ENCODE measurements around the gene RELN. TPM values are rescaled to one million over a fixed set of nuclear protein-coding genes. Genes with fewer than 3 reads are reported as not detected.

The RELN gene
- total RNA-seq, 2 donors from 2014 or later: not detected

DNA sequence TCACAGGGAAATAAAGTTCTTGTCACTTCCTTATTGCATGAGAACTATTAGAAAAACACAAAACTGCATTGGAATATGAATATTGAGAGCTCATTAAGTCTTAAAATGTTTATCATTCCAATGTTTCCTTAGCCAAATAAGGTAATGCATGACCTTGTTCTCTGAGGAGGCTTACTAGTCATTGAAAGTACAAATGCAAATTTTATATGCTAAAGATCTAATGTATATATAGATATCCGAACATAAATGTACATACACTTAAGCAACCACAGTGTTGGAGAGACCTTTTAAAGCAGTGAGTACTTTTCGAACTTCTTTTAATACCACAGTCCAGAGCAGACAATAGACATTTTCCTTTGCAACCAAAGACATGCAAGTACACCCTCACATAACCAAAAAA is 96.1 kb downstream of the RELN start:
- ATAC-seq (no peak), DNase-seq (no peak)
- no peaks in the 10 kb centered on the region for H3K9me3 ChIP-seq (ENCODE audit: control insufficient read depth, low read length, poor library complexity, severe bottlenecking)
- no peaks in the 10 kb centered on the region for H3K36me3 Mint-ChIP-seq (ENCODE audit: low read depth)
- H3K4me3 Mint-ChIP-seq: no peak overlapping the region
- H3K4me1 Mint-ChIP-seq: no peaks in the 10 kb centered on the region
- no peaks in the 10 kb centered on the region for H3K27me3 Mint-ChIP-seq
- no peak overlapping the region for H3K27ac Mint-ChIP-seq

DNA sequence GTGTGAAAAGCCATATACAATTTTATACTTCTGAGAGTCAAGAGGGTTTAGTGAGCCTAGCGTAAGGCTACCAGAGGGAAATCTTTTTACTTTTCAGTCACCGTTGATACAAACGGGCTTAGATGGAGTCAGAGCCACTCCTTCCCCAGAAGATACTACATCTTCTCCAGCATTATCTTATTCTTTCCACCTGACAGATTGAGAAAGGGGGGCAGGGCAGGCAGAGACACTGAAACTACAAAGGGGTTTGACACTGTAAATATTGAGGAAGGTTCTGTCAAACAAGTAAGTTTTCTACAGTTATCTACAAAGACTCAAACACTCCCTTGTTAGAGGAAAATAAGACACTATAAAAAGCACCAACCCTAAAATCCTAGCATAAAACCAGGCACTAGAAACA is 100.0 kb downstream of the RELN start:
- H3K27me3 Mint-ChIP-seq: no peaks in the 10 kb centered on the region
- no peaks in the 10 kb centered on the region for H3K9me3 ChIP-seq (ENCODE audit: control insufficient read depth, low read length, poor library complexity, severe bottlenecking)
- ATAC-seq (no peak), DNase-seq (no peak)
- H3K4me1 Mint-ChIP-seq: no peaks in the 10 kb centered on the region
- H3K36me3 Mint-ChIP-seq (ENCODE audit: low read depth): no peaks in the 10 kb centered on the region
- H3K4me3 Mint-ChIP-seq: no peak overlapping the region
- H3K27ac Mint-ChIP-seq: no peak overlapping the region

DNA sequence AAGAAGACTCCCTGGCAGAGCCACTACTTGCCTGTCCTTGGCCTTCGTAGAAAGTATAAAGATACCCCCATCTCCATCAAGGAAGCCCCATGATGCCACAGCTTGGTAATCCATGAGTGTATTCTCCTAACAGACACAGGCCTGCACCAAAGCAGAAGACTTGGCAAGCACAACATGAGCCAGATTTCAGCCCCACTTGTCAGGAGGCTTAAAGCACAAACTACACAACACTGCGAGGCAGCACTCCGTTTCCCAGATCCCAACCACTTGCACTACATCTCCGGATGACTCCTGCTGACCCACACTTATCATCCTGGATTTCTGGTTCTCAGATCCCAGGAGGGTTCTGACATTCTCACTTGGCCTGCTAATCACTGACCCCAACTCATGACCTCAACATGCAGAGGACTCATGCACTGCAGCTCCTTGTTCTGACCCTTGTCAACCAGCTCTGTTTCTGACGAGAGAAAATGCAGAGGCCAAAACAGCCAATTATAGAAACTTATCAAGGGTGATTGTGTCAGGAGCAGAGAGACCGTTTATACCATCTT is 100.8 kb downstream of the RELN start:
- DNase-seq: no peak
- Mint-ChIP-seq H3K4me3 (no peak overlapping the region), H3K4me1 (no peaks in the 10 kb centered on the region), H3K27ac (no peak overlapping the region), H3K36me3 (ENCODE audit: low read depth) (no peaks in the 10 kb centered on the region), H3K27me3 (no peaks in the 10 kb centered on the region)
- H3K9me3 ChIP-seq (ENCODE audit: control insufficient read depth, low read length, poor library complexity, severe bottlenecking): no peaks in the 10 kb centered on the region
- ATAC-seq: no peak

DNA sequence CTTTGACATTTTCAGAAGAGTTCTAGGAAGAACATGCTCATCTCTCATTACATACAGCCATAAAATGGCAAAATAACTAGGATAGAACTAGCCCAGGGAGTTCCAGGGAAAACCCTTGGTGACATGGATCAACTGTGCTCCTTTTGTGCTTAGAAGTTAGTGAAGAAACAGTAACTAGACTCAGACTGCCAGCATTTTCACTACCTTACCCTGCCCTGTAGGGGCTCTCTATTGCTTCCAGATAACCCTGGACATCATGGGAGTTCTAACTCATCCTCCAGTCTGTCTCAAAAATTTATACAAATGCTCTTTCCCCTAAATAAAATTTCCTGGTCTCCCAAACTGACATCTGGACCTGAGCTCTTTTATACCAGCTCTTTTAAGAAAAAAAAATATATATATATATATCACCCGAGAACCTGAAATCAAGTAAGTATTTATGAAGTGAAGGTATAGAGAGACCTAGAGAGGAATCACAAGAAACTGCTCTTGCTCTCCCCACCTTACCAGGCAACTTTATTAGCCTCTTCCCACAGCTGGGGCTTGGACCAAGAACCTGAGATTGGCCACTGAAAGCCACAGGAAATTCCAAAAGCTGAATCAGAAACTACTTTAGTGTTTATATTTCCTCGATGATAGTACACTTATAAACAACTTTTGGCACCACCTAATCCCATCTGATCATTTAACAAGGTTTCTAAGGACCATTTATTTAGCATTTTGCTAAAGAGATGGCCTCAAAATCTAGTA is 101.4 kb downstream of the RELN start:
- Mint-ChIP-seq H3K27me3 (no peaks in the 10 kb centered on the region), H3K4me1 (no peaks in the 10 kb centered on the region), H3K4me3 (no peak overlapping the region)

DNA sequence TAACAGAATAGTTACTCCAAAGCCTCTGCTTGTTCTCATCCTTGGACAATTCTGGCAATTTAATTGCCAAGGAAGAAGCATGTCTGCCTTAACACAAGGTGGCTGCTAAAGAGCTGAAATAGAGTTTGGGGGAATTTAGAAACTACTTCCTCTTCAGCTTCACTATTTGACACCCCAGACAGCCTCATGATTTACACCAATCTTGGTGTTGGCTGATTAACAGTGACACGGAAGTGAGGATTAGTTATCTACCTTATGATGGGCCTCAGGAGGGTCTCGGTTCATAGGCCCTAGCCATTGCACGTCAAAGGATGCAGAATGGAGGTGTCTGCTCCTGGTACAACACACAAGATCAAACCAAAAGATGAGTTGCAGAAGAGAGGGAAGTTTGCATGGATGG is 102.4 kb downstream of the RELN start:
- Mint-ChIP-seq H3K4me3 (no peak overlapping the region), H3K27ac (no peak overlapping the region), H3K4me1 (no peaks in the 10 kb centered on the region), H3K27me3 (no peaks in the 10 kb centered on the region), H3K36me3 (ENCODE audit: low read depth) (no peaks in the 10 kb centered on the region)
- no peaks in the 10 kb centered on the region for H3K9me3 ChIP-seq (ENCODE audit: control insufficient read depth, low read length, poor library complexity, severe bottlenecking)
- DNase-seq (no peak), ATAC-seq (no peak)

More for the DNA sequence above, 101.4 kb downstream of the RELN start:
- H3K36me3 Mint-ChIP-seq (ENCODE audit: low read depth): no peaks in the 10 kb centered on the region
- no peaks in the 10 kb centered on the region for H3K9me3 ChIP-seq (ENCODE audit: control insufficient read depth, low read length, poor library complexity, severe bottlenecking)
- ATAC-seq (no peak), DNase-seq (no peak)
- H3K27ac Mint-ChIP-seq: no peak overlapping the region

DNA sequence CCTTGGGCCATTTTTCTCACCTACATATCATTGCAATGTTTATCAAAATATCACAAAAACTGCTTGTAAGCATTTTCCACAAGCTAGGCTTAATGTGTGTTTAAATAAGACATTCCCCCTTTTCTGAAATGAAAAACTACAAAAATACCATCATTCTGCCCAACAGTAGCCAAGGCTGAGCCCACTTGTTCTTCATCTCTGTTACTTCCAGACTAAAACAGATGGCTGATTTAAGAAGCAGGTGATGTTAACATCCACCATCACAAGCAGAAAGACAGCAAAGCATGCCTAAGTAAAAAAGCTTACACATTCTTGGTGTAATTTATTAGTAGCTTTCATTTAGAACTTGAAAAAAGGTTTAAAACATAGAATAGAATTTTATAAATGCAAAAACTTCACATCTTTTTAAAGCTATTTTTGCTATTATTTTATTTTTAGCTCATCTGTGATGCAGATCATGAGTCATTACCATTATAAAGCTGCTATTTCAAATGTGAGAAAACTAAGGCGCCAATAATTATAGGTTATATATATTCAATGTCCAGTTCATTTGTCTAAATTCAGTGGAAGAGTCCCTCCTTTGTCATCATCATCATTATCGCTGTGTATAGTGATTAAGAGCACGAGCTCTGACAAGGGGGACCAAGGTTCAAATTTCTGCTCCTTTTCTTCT is 109.4 kb downstream of the RELN start:
- no peaks in the 10 kb centered on the region for H3K36me3 Mint-ChIP-seq (ENCODE audit: low read depth)
- H3K9me3 ChIP-seq (ENCODE audit: control insufficient read depth, low read length, poor library complexity, severe bottlenecking): no peaks in the 10 kb centered on the region
- DNase-seq (no peak), ATAC-seq (no peak)
- H3K27me3 Mint-ChIP-seq: no peaks in the 10 kb centered on the region
- no peak overlapping the region for H3K4me3 Mint-ChIP-seq
- no peak overlapping the region for H3K27ac Mint-ChIP-seq
- H3K4me1 Mint-ChIP-seq: no peaks in the 10 kb centered on the region

DNA sequence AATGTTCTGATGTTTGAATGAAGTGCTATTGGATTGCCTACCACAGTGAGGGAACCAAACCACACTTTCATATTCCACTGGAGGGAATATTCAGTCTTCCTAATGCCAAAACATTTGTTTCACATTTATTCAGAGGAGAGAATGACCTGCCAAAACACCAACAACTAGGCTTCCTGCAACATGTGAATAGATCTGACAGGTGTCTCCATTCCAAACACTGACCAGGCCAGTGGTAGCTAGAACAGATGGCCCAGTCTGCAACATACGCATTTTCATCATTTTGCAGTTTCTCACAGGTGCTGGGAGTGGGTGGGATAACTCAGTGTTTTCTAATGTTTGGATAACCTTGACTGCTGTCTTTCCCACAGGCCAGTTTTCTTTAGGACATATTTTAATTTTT is 110.0 kb downstream of the RELN start:
- DNase-seq (no peak), ATAC-seq (no peak)
- Mint-ChIP-seq H3K27ac (no peak overlapping the region), H3K4me3 (no peak overlapping the region), H3K36me3 (ENCODE audit: low read depth) (no peaks in the 10 kb centered on the region), H3K4me1 (no peaks in the 10 kb centered on the region), H3K27me3 (no peaks in the 10 kb centered on the region)
- H3K9me3 ChIP-seq (ENCODE audit: control insufficient read depth, low read length, poor library complexity, severe bottlenecking): no peaks in the 10 kb centered on the region

DNA sequence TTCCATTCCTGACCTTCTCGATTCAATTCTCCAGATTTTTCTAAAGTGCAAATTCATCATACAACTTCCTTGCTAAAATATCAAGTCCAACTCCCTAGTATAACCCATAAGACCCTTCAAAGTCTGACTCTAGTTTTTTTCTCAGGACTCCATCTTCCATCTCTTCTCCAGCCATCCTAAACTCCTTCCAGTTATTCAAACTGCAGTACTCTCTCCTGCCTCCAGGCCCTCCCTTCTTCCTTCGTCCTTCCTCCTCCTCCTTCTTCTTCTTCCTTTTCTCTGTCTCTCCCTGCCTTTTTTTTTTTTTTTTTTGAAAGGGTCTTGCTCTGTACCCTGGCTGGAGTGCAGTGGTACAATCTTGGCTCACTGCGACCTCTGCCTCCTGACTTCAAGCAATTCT is 111.9 kb downstream of the RELN start:
- H3K4me3 Mint-ChIP-seq: no peak overlapping the region
- no peaks in the 10 kb centered on the region for H3K36me3 Mint-ChIP-seq (ENCODE audit: low read depth)
- no peaks in the 10 kb centered on the region for H3K9me3 ChIP-seq (ENCODE audit: control insufficient read depth, low read length, poor library complexity, severe bottlenecking)
- H3K4me1 Mint-ChIP-seq: no peaks in the 10 kb centered on the region
- ATAC-seq: no peak
- no peaks in the 10 kb centered on the region for H3K27me3 Mint-ChIP-seq
- no peak overlapping the region for H3K27ac Mint-ChIP-seq
- DNase-seq: no peak

DNA sequence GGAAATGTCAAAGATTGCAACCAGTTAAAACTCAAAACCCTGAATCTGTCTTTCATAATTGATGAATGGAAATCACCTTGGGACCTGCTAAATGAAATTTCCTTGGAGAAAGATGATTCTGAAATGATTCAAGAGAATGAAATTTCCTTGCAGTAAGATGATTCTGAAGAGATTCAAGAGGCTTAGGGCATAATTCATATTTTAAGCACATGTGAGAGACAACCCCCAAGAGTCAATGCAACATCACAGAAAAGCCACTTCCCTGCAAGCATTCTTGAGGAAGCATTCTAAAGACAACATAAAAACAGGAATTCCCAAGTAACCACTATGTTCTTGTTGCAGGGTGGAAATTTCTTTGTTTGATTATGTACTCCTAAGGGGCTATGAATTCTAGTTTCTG is 113.7 kb downstream of the RELN start:
- H3K36me3 Mint-ChIP-seq (ENCODE audit: low read depth): no peaks in the 10 kb centered on the region
- no peaks in the 10 kb centered on the region for H3K4me1 Mint-ChIP-seq
- no peaks in the 10 kb centered on the region for H3K9me3 ChIP-seq (ENCODE audit: control insufficient read depth, low read length, poor library complexity, severe bottlenecking)
- DNase-seq (no peak), ATAC-seq (no peak)
- H3K27me3 Mint-ChIP-seq: no peaks in the 10 kb centered on the region
- H3K27ac Mint-ChIP-seq: no peak overlapping the region
- no peak overlapping the region for H3K4me3 Mint-ChIP-seq

DNA sequence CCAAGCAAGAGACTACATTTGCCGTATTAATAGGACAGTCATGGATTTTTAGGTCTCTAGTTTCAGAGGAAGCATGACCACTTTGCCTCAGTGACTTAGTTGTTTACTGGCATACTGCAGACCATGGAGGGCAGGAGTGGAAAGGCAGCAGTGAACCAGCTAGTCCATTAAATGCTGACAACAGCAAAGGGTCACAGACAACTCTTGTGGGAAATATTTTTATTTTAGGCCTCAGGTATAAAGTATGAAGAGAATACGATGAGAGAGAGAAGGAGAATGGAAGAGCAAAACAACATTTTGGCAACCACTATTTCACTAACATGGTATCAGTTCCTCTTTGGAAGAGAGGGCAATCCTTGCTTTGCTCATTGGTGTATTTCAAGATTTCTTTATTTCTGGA is 118.0 kb downstream of the RELN start:
- H3K4me1 Mint-ChIP-seq: no peaks in the 10 kb centered on the region
- H3K9me3 ChIP-seq (ENCODE audit: control insufficient read depth, low read length, poor library complexity, severe bottlenecking): no peaks in the 10 kb centered on the region
- no peak overlapping the region for H3K4me3 Mint-ChIP-seq
- H3K27me3 Mint-ChIP-seq: no peaks in the 10 kb centered on the region
- H3K27ac Mint-ChIP-seq: no peak overlapping the region
- ATAC-seq (no peak), DNase-seq (no peak)
- no peaks in the 10 kb centered on the region for H3K36me3 Mint-ChIP-seq (ENCODE audit: low read depth)

DNA sequence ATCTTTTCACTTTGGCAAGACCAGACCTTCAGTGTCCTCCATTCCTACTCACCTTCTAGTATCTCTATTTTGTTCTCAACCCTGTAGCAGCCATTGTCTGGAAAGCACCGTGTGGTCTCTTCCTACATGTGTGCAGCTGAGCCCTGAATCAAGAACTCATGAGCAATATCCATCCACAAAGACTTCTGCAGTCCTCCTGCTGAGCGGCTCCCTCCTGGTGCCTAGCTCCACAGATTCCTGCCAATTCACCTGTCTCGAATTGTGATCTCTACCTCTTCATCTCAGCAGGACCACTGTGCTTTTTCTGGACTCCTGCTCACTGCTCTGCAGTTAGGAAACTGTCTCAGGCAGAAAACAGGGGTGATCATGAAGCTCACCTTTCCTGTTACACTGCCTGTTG is 118.8 kb downstream of the RELN start:
- Mint-ChIP-seq H3K27ac (no peak overlapping the region), H3K4me1 (no peaks in the 10 kb centered on the region), H3K4me3 (no peak overlapping the region), H3K36me3 (ENCODE audit: low read depth) (no peaks in the 10 kb centered on the region), H3K27me3 (no peaks in the 10 kb centered on the region)
- DNase-seq (no peak), ATAC-seq (no peak)
- H3K9me3 ChIP-seq (ENCODE audit: control insufficient read depth, low read length, poor library complexity, severe bottlenecking): no peaks in the 10 kb centered on the region

DNA sequence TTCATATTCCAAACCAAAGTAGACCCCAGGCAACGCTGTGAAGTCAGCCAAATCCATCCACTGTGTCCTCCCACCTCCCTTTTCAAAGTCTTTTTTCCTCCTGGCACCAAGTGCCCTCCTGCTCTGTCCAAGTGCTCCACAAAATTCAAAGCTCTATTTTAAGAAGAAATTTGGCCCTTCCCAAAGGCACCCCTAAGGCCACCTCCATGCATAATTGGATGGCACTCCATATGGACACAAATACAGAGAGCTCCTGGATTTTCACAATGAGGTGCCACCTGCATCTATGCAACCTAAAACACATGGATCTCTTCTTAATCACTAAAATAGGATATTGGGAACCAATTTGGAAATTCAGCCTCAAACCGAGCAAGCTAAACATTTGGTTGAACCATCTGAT is 121.6 kb downstream of the RELN start:
- H3K4me1 Mint-ChIP-seq: no peaks in the 10 kb centered on the region
- ATAC-seq (no peak), DNase-seq (no peak)
- peaks cover 6% of the 10 kb centered on the region for H3K27me3 Mint-ChIP-seq
- H3K4me3 Mint-ChIP-seq: no peak overlapping the region
- H3K9me3 ChIP-seq (ENCODE audit: control insufficient read depth, low read length, poor library complexity, severe bottlenecking): no peaks in the 10 kb centered on the region
- no peak overlapping the region for H3K27ac Mint-ChIP-seq
- no peaks in the 10 kb centered on the region for H3K36me3 Mint-ChIP-seq (ENCODE audit: low read depth)

DNA sequence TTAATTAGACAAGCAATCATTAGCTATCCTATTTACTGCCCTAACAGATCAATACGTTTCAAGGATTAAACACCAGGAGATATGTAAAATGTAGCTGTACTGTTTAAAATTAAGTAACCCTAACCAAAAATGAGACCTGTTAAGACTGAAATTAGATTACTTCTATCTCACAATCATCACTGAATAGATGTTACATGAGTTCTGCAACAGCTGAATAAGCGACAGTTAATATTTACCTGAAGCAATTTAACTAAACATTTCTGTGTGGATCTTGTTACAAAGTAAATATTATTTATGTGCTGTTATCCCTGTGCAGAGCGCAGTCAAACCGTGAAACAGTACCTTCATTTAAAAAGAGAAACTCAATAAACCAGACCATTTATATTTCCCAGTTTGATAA is 122.5 kb downstream of the RELN start:
- ATAC-seq: no peak
- Mint-ChIP-seq H3K4me3 (no peak overlapping the region), H3K27ac (no peak overlapping the region)

DNA sequence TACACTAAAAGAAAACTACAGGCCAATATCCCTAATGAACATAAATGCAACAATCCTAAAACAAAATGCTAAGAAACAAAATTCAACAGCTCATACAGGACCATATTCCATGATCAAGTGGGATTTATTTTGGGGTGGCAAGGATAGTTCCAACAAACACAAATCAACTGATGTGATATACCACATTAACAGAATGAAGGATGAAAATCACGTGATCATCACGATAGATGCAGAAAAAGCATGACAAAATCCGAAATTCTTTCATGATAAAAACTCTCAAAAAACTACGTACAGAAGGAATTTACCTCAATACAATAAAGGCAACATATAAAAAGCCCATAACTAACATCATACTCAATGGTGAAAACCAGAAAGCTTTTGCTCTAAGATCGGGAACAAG is 124.0 kb downstream of the RELN start:
- H3K4me3 Mint-ChIP-seq: no peak overlapping the region
- no peak for ATAC-seq
- no peak for DNase-seq

More for the DNA sequence above, 122.5 kb downstream of the RELN start:
- H3K4me1 Mint-ChIP-seq: no peaks in the 10 kb centered on the region
- no peaks in the 10 kb centered on the region for H3K36me3 Mint-ChIP-seq (ENCODE audit: low read depth)
- H3K27me3 Mint-ChIP-seq: peaks cover 6% of the 10 kb centered on the region
- no peak for DNase-seq
- no peaks in the 10 kb centered on the region for H3K9me3 ChIP-seq (ENCODE audit: control insufficient read depth, low read length, poor library complexity, severe bottlenecking)

More for the DNA sequence above, 124.0 kb downstream of the RELN start:
- Mint-ChIP-seq H3K27me3 (peaks cover 6% of the 10 kb centered on the region), H3K36me3 (ENCODE audit: low read depth) (no peaks in the 10 kb centered on the region), H3K4me1 (no peaks in the 10 kb centered on the region), H3K27ac (no peak overlapping the region)
- H3K9me3 ChIP-seq (ENCODE audit: control insufficient read depth, low read length, poor library complexity, severe bottlenecking): no peaks in the 10 kb centered on the region

Measured in T-helper 17 cell (primary cell).